ENCODE measurements around the gene NTSR1. TPM values are rescaled to one million over a fixed set of nuclear protein-coding genes. Genes with fewer than 3 reads are reported as not detected.

NTSR1 gene
- total and polyA plus RNA-seq, 2 experiments from 2014 or later: 0.15 to 1.4 TPM

GRCh38 chr20:62710221-62710885 lies 1.7 kb downstream of the NTSR1 start (continued):
- TF ChIP-seq ZNF462 (CRISPR knock-in tag; IDR thresholded peaks at IDR 0.05): no peak
- no peak for TF ChIP-seq REST (IDR thresholded peaks at IDR 0.05; ENCODE audit: unreplicated experiment)
- no peak for TF ChIP-seq CTCF (conservative IDR thresholded peaks at IDR 0.05; ENCODE audit: low read depth in 2 of 2)
- no peak for TF ChIP-seq ZNF114 (CRISPR knock-in tag; IDR thresholded peaks at IDR 0.05)

Data from GM23338 (cell line).